Testis (tissue), 2 donors: ENCODE results near the gene RASGRP4.

Experiments used
- POLR2A ChIP-seq: fragments of 450-650 bp; IDR thresholded peaks from one replicate; pipeline ENCODE4 v1.6.1; 2017; ENCODE audit warnings: antibody characterized with exemption, mild to moderate bottlenecking, moderate library complexity
- TF ChIP-seq, protein P1 (sequence below), 3 experiments: fragments of 450-650 bp in 2 of 3; fragments of 200-600 bp in 1 of 3; sonication (generic) in 1 of 3; IDR thresholded peaks; one replicate each; pipeline ENCODE4 v1.5.1; 2016 to 2019; ENCODE audit warnings: antibody characterized with exemption in 3 of 3, mild to moderate bottlenecking in 2 of 3, moderate library complexity in 1 of 3

DNA sequence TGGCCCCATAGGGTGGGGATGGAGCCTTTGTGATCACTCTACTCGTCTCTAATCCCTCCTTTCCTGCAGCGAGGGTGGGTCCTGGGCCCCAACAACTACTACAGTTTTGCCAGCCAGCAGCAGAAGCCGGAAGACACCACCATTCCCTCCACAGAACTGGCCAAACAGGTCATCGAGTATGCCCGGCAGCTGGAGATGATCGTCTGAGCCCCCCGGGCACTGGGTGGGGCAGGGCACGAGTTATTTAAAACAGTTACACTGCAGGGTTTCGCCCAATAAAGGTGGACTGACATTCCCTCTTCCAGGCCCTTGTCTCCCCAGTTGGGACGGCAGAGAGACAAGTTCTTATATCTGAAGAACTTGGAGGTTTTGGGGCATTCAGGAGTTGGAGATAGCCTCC, 42.8 kb downstream of the RASGRP4 start:
- TF ChIP-seq, protein P1, sequence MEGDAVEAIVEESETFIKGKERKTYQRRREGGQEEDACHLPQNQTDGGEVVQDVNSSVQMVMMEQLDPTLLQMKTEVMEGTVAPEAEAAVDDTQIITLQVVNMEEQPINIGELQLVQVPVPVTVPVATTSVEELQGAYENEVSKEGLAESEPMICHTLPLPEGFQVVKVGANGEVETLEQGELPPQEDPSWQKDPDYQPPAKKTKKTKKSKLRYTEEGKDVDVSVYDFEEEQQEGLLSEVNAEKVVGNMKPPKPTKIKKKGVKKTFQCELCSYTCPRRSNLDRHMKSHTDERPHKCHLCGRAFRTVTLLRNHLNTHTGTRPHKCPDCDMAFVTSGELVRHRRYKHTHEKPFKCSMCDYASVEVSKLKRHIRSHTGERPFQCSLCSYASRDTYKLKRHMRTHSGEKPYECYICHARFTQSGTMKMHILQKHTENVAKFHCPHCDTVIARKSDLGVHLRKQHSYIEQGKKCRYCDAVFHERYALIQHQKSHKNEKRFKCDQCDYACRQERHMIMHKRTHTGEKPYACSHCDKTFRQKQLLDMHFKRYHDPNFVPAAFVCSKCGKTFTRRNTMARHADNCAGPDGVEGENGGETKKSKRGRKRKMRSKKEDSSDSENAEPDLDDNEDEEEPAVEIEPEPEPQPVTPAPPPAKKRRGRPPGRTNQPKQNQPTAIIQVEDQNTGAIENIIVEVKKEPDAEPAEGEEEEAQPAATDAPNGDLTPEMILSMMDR (IDR thresholded peaks at IDR 0.05): no peak
- no peak for TF ChIP-seq POLR2A
